ENCODE results near the gene RBBP8. TPM values are rescaled to one million over a fixed set of nuclear protein-coding genes. Genes with fewer than 3 reads are reported as not detected.

The RBBP8 gene
- total RNA-seq, 1 donor from 2014 or later = 44.4 TPM

GRCh38 chr18:23058746-23059415 lies 125.8 kb downstream of the RBBP8 start:
- intact Hi-C loops (cut with micrococcal nuclease) = no loop called here

GRCh38 chr18:23059541-23060465 lies 126.7 kb downstream of the RBBP8 start:
- intact Hi-C loops (cut with micrococcal nuclease) = no loop called here

- intact Hi-C loops (cut with micrococcal nuclease) = no loop called here
Measured at GRCh38 chr18:23062011-23062410, 128.9 kb downstream of the RBBP8 start.

- intact Hi-C loops (cut with micrococcal nuclease) = no loop called here
Measured at GRCh38 chr18:23063502-23063901, 130.4 kb downstream of the RBBP8 start.

- intact Hi-C loops (cut with micrococcal nuclease) = no loop called here
Measured at GRCh38 chr18:23065234-23065806, 132.2 kb downstream of the RBBP8 start.

GRCh38 chr18:23066060-23066459 lies 132.9 kb downstream of the RBBP8 start:
- intact Hi-C loops (cut with micrococcal nuclease) = no loop called here

- intact Hi-C loops (cut with micrococcal nuclease) = no loop called here
Measured at GRCh38 chr18:23066504-23067039, 133.4 kb downstream of the RBBP8 start.

GRCh38 chr18:23067236-23067635 lies 134.1 kb downstream of the RBBP8 start:
- intact Hi-C loops (cut with micrococcal nuclease) = no loop called here

GRCh38 chr18:23068011-23068410 lies 134.9 kb downstream of the RBBP8 start:
- intact Hi-C loops (cut with micrococcal nuclease) = no loop called here

GRCh38 chr18:23068570-23069310 lies 135.6 kb downstream of the RBBP8 start:
- intact Hi-C loops (cut with micrococcal nuclease) = no loop called here

- intact Hi-C loops (cut with micrococcal nuclease) = no loop called here
Measured at GRCh38 chr18:23069481-23069880, 136.4 kb downstream of the RBBP8 start.

- intact Hi-C loops (cut with micrococcal nuclease) = loop anchor here (2.0 to 5.0 kb wide), 3 partner anchors 48 to 947 kb away; partner anchors contain the start of gene NPC1
Measured at GRCh38 chr18:23069898-23070297, 136.8 kb downstream of the RBBP8 start.

GRCh38 chr18:23071285-23071684 lies 138.2 kb downstream of the RBBP8 start:
- intact Hi-C loops (cut with micrococcal nuclease) = loop anchor here (1.0 to 5.0 kb wide), 8 partner anchors 22 to 946 kb away; partner anchors contain the start of genes NPC1 and RBBP8

- intact Hi-C loops (cut with micrococcal nuclease) = loop anchor here (5.0 kb wide), 2 partner anchors 50 to 945 kb away; no protein-coding TSS in a partner anchor
Measured at GRCh38 chr18:23072079-23072478, 139.0 kb downstream of the RBBP8 start.

- intact Hi-C loops (cut with micrococcal nuclease) = loop anchor here (5.0 kb wide), 2 partner anchors 52 to 943 kb away; no protein-coding TSS in a partner anchor
Measured at GRCh38 chr18:23073996-23074606, 141.0 kb downstream of the RBBP8 start.

Other genes with a start within 250 kb of the RBBP8 start
- 0.71 and 2.0 TPM in 2 replicates for gene CABLES1, start 202.2 kb downstream of the RBBP8 start, total RNA-seq

Data from T-helper 1 cell treated with Interleukin-12 subunit alpha and Interleukin-12 subunit beta and Interleukin-4 antibody, amounts not matched to agents 30 ng/mL and 1 ng/mL, for 36 hours (primary cell).